Gastroesophageal sphincter (tissue), 2 donors: ENCODE measurements around the gene TRPV2.

Source experiments
- EP300 ChIP-seq: sonication (generic); formaldehyde crosslinking; IDR thresholded peaks from one replicate; pipeline ENCODE4 v1.6.1; 2017; ENCODE audit warnings: antibody characterized with exemption, mild to moderate bottlenecking
- POLR2A ChIP-seq, 2 donors: fragments of 450-650 bp; IDR thresholded peaks; one replicate each; pipeline ENCODE4 v1.6.1; 2017; ENCODE audit warnings: antibody characterized with exemption in 2 of 2, mild to moderate bottlenecking in 2 of 2, moderate library complexity in 1 of 2

DNA sequence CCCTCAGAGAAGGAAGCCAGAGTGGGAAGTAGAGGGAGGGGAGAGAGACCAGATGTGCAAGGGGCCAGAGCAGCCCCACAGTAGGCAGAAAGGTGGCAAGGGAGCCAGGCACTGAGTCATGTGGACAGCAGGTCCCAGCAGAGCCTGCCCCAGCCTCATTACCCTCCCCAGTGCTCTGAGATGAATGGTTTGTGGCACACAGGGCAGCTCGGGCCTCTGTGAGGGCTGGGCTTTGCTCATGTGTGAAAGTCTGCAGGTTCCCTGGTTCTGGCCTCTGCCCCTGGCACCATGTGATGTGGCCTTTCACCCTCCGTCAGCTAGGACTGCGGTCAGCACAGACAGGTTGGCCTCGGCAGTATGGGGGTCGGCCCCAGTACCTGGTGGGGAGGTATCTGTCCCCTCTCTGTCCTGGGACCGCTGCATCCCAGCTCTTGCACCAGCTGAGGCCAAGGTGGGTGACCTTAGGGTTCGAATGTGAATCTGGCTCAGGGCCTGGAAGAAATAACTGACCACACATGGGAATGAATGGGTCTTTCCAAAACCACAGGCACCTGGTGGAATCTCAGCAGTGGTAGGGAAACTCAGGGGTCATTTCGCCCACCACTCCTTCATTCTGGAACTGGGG, 67.8 kb downstream of the TRPV2 start:
- TF ChIP-seq EP300 (no peak), POLR2A (IDR thresholded peaks at IDR 0.05) (no peak)
